Measurements from ENCODE around the gene PDE4DIP.
"Not testable (repeated sequence)": the region's sequence is repeated elsewhere in the genome, so short reads cannot be mapped to it uniquely, and the experiment has no call there.

PDE4DIP gene

GRCh38 chr1:149008769-149009168 lies 164.5 kb downstream of the PDE4DIP start:
- H3K4me3 ChIP-seq (ENCODE audit: low read depth, low read length); DNase-seq (ENCODE audit: low read depth): not testable (repeated sequence)

- H3K4me3 ChIP-seq (ENCODE audit: low read depth, low read length); DNase-seq (ENCODE audit: low read depth): not testable (repeated sequence)
These were observed 165.5 kb downstream of the PDE4DIP start for GRCh38 chr1:149009761-149010160.

GRCh38 chr1:149012599-149012998 lies 168.4 kb downstream of the PDE4DIP start:
- H3K4me3 ChIP-seq (ENCODE audit: low read depth, low read length); DNase-seq (ENCODE audit: low read depth): not testable (repeated sequence)

GRCh38 chr1:149013513-149013912 lies 169.3 kb downstream of the PDE4DIP start:
- H3K4me3 ChIP-seq (ENCODE audit: low read depth, low read length); DNase-seq (ENCODE audit: low read depth): not testable (repeated sequence)

GRCh38 chr1:149015522-149015921 lies 171.3 kb downstream of the PDE4DIP start:
- not testable (repeated sequence) for H3K4me3 ChIP-seq (ENCODE audit: low read depth, low read length); DNase-seq (ENCODE audit: low read depth)

GRCh38 chr1:149016626-149017025 lies 172.4 kb downstream of the PDE4DIP start:
- not testable (repeated sequence) for H3K4me3 ChIP-seq (ENCODE audit: low read depth, low read length); DNase-seq (ENCODE audit: low read depth)

- DNase-seq (ENCODE audit: low read depth); H3K4me3 ChIP-seq (ENCODE audit: low read depth, low read length): not testable (repeated sequence)
These were observed 174.3 kb downstream of the PDE4DIP start for GRCh38 chr1:149018577-149018976.

GRCh38 chr1:149024327-149024726 lies 180.1 kb downstream of the PDE4DIP start:
- DNase-seq (ENCODE audit: low read depth); H3K4me3 ChIP-seq (ENCODE audit: low read depth, low read length): not testable (repeated sequence)

- not testable (repeated sequence) for H3K4me3 ChIP-seq (ENCODE audit: low read depth, low read length); DNase-seq (ENCODE audit: low read depth)
These were observed 189.7 kb downstream of the PDE4DIP start for GRCh38 chr1:149033916-149034315.

GRCh38 chr1:149043056-149043455 lies 198.8 kb downstream of the PDE4DIP start:
- DNase-seq (ENCODE audit: low read depth): not testable (repeated sequence)

GRCh38 chr1:149064611-149065010 lies 220.4 kb downstream of the PDE4DIP start:
- not testable (repeated sequence) for DNase-seq (ENCODE audit: low read depth); H3K4me3 ChIP-seq (ENCODE audit: low read depth, low read length)

More at GRCh38 chr1:149043056-149043455, 198.8 kb downstream of the PDE4DIP start:
- not testable (repeated sequence) for H3K4me3 ChIP-seq (ENCODE audit: low read depth, low read length)

GRCh38 chr1:149075505-149076127 lies 231.4 kb downstream of the PDE4DIP start:
- not testable (repeated sequence) for DNase-seq (ENCODE audit: low read depth); H3K4me3 ChIP-seq (ENCODE audit: low read depth, low read length)

Measured in LNCaP clone FGC (cell line).